Fibroblast of lung (primary cell): Measurements from ENCODE around the gene CDC14B. TPM values are rescaled to one million over a fixed set of nuclear protein-coding genes. Genes with fewer than 3 reads are reported as not detected.
A peak's percentile ranks its signal among the peaks of the same experiment; 100 is the strongest.

ENCODE experiments used
- DNase-seq, 2 donors: peaks; one replicate each; pipeline versions ENCODE4 v3.0.0 to v3.0.0-alpha.2; 2010; ENCODE audit warnings: low read depth in 2 of 2
- H2AFZ ChIP-seq: 2 replicates; pipeline ENCODE4 v1.5.1; 2012; ENCODE audit warnings: low read length, control low read depth, inconsistent platforms
- H3K27ac ChIP-seq: 2 replicates; pipeline ENCODE4 v1.5.1; 2011; ENCODE audit warnings: low read length, control low read depth; ENCODE audit not compliant: insufficient read depth
- H3K27me3 ChIP-seq: 2 replicates; pipeline ENCODE4 v1.5.1; 2011; ENCODE audit warnings: mild to moderate bottlenecking, low read length; ENCODE audit not compliant: control insufficient read depth, insufficient read depth
- H3K36me3 ChIP-seq: 2 replicates; pipeline ENCODE4 v1.5.1; 2011; ENCODE audit warnings: low read length; ENCODE audit not compliant: control insufficient read depth, insufficient read depth
- H3K4me1 ChIP-seq: 2 replicates; pipeline ENCODE4 v1.5.1; 2011; ENCODE audit warnings: low read length; ENCODE audit not compliant: control insufficient read depth, insufficient read depth; ENCODE audit errors: extremely low read depth
- H3K4me2 ChIP-seq: 2 replicates; pipeline ENCODE4 v1.5.1; 2011; ENCODE audit warnings: low read length, control low read depth; ENCODE audit not compliant: insufficient read depth; ENCODE audit errors: extremely low read depth
- H3K4me3 ChIP-seq, 4 experiments: fragments of 200-600 bp in 1 of 4; sonication (generic) in 1 of 4; replicated peaks in 1 of 4; 2 replicates each; pipeline ENCODE4 v1.5.1; 2011 to 2016; ENCODE audit warnings: low read length in 4 of 4, low read depth in 3 of 4, mild to moderate bottlenecking in 3 of 4, control low read depth in 2 of 4, inconsistent platforms in 1 of 4, mixed read lengths in 1 of 4; ENCODE audit not compliant: insufficient read depth in 1 of 4; ENCODE audit errors: control extremely low read depth in 1 of 4
- H3K79me2 ChIP-seq: 2 replicates; pipeline ENCODE4 v1.5.1; 2012; ENCODE audit warnings: mild to moderate bottlenecking, low read length, inconsistent platforms; ENCODE audit not compliant: control insufficient read depth, insufficient read depth
- H3K9ac ChIP-seq: 2 replicates; pipeline ENCODE4 v1.5.1; 2011; ENCODE audit warnings: mild to moderate bottlenecking, low read length, control low read depth; ENCODE audit not compliant: insufficient read depth
- H3K9me3 ChIP-seq: 2 replicates; pipeline ENCODE4 v1.5.1; 2012; ENCODE audit warnings: low read depth, low read length; ENCODE audit not compliant: control insufficient read depth, insufficient read depth
- H4K20me1 ChIP-seq: 2 replicates; pipeline ENCODE4 v1.5.1; 2011; ENCODE audit warnings: low read length; ENCODE audit not compliant: control insufficient read depth, insufficient read depth; ENCODE audit errors: extremely low read depth
- CTCF ChIP-seq, 2 donors: IDR thresholded peaks in 1 of 2; conservative IDR thresholded peaks in 1 of 2; 1 replicate in 1 of 2; 2 replicates in 1 of 2; pipeline ENCODE4 v1.5.1; 2011 to 2012; ENCODE audit warnings: low read length in 2 of 2, control low read depth in 1 of 2, inconsistent platforms in 1 of 2, low read depth in 1 of 2, mild to moderate bottlenecking in 1 of 2
- EZH2 ChIP-seq: IDR thresholded peaks from 2 replicates; pipeline ENCODE4 v1.5.1; 2012; ENCODE audit warnings: low read length, control low read depth, mild to moderate bottlenecking; ENCODE audit errors: missing control alignments
- polyA plus RNA-seq, 2 donors: library from polyadenylated mRNA; depleted of rRNA in 1 of 2; stranded (reverse) in 1 of 2; unstranded in 1 of 2; fragments of >200 nt; gene quantifications; 2 replicates each; pipeline ENCODE4 v1.2.1, GENCODE V29; 2011 to 2012; ENCODE audit warnings: missing spikeins in 1 of 2
- total RNA-seq: library from RNA; depleted of rRNA; stranded (reverse); fragments of >200 nt; gene quantifications from 2 replicates; pipeline ENCODE4 v1.2.1, GENCODE V29; 2014

Gene CDC14B
- total and polyA plus RNA-seq, 2 donors (not counting 1 experiment from before 2014, with no cell fraction given) = 38.0 to 68.5 TPM

GRCh38 chr9:96626912-96627311 lies 7.3 kb upstream of the CDC14B start:
- no peaks in the 10 kb centered on the region for H3K79me2 ChIP-seq
- H3K9me3 ChIP-seq = no peaks in the 10 kb centered on the region
- DNase-seq = no peak
- TF ChIP-seq CTCF (conservative IDR thresholded peaks at IDR 0.05 in 1 of 2, IDR thresholded peaks at IDR 0.05 in 1 of 2; ENCODE audit: low read depth in 1 of 2, low read length in 2 of 2) (no peak), EZH2 (no peak)
- H2AFZ ChIP-seq = no peak overlapping the region
- H3K36me3 ChIP-seq = no peaks in the 10 kb centered on the region
- no peaks in the 10 kb centered on the region for H4K20me1 ChIP-seq
- no peak overlapping the region for H3K9ac ChIP-seq
- no peaks in the 10 kb centered on the region for H3K4me1 ChIP-seq
- peak overlapping the region; percentile 8 for H3K27ac ChIP-seq
- no peak overlapping the region for H3K4me3 ChIP-seq
- no peak overlapping the region for H3K4me2 ChIP-seq
- no peaks in the 10 kb centered on the region for H3K27me3 ChIP-seq

- Histone ChIP-seq H3K36me3 (no peaks in the 10 kb centered on the region), H3K27me3 (no peaks in the 10 kb centered on the region), H3K9ac (no peak overlapping the region), H3K4me1 (no peaks in the 10 kb centered on the region), H3K4me3 (no peak overlapping the region), H3K27ac (no peak overlapping the region), H3K79me2 (peaks cover 11% of the 10 kb centered on the region), H3K9me3 (no peaks in the 10 kb centered on the region), H2AFZ (no peak overlapping the region), H3K4me2 (no peak overlapping the region), H4K20me1 (no peaks in the 10 kb centered on the region)
- TF ChIP-seq CTCF (conservative IDR thresholded peaks at IDR 0.05 in 1 of 2, IDR thresholded peaks at IDR 0.05 in 1 of 2; ENCODE audit: low read depth in 1 of 2, low read length in 2 of 2) = no peak
- no peak for TF ChIP-seq EZH2
- DNase-seq = no peak
Observed at GRCh38 chr9:96621618-96622017, 2.0 kb upstream of the CDC14B start.

- Histone ChIP-seq H3K27me3 (no peaks in the 10 kb centered on the region), H3K4me3 (no peak overlapping the region), H3K27ac (no peak overlapping the region), H3K9me3 (no peaks in the 10 kb centered on the region), H4K20me1 (no peaks in the 10 kb centered on the region), H3K9ac (no peak overlapping the region), H3K4me1 (no peaks in the 10 kb centered on the region), H3K79me2 (peaks cover 11% of the 10 kb centered on the region), H3K4me2 (no peak overlapping the region), H3K36me3 (no peaks in the 10 kb centered on the region), H2AFZ (no peak overlapping the region)
- DNase-seq = no peak
- peak in 1 of 2 donors; percentile 7 for TF ChIP-seq CTCF (conservative IDR thresholded peaks at IDR 0.05 in 1 of 2, IDR thresholded peaks at IDR 0.05 in 1 of 2; ENCODE audit: low read depth in 1 of 2, low read length in 2 of 2)
- no peak for TF ChIP-seq EZH2
Observed at GRCh38 chr9:96620832-96621269, 1.2 kb upstream of the CDC14B start.
